Neural progenitor cell (in vitro differentiated cells): ENCODE results near the gene INSRR. TPM values are rescaled to one million over a fixed set of nuclear protein-coding genes. Genes with fewer than 3 reads are reported as not detected.

Experiments used
- DNase-seq: peaks from one replicate; pipeline ENCODE4 v3.0.0-alpha.2; 2016; ENCODE audit warnings: low spot score
- H2AFZ ChIP-seq: fragments of 200-600 bp; sonication (generic); replicated peaks from 2 replicates; pipeline ENCODE4 v1.6.1; 2016; ENCODE audit warnings: antibody characterized with exemption
- H3F3A ChIP-seq: fragments of 200-600 bp; sonication (generic); 2 replicates; pipeline ENCODE4 v1.6.1; 2016; ENCODE audit warnings: antibody characterized with exemption, low read depth
- H3K27ac ChIP-seq: fragments of 200-600 bp; sonication (generic); 2 replicates; pipeline ENCODE4 v1.5.1; 2016; ENCODE audit warnings: mild to moderate bottlenecking
- H3K27me3 ChIP-seq: fragments of 200-600 bp; sonication (generic); 2 replicates; pipeline ENCODE4 v1.6.1; 2016; ENCODE audit warnings: mild to moderate bottlenecking, moderate library complexity
- H3K36me3 ChIP-seq: fragments of 200-600 bp; sonication (generic); 2 replicates; pipeline ENCODE4 v1.5.1; 2016
- H3K4me1 ChIP-seq: fragments of 200-600 bp; sonication (generic); 2 replicates; pipeline ENCODE4 v1.6.1; 2016; ENCODE audit warnings: mixed run types
- H3K4me2 ChIP-seq: fragments of 200-600 bp; sonication (generic); 2 replicates; pipeline ENCODE4 v1.6.1; 2016
- H3K4me3 ChIP-seq: fragments of 200-600 bp; sonication (generic); 2 replicates; pipeline ENCODE4 v1.5.1; 2016
- H3K79me2 ChIP-seq: fragments of 200-600 bp; sonication (generic); 2 replicates; pipeline ENCODE4 v1.6.1; 2016; ENCODE audit warnings: low read depth
- H3K9ac ChIP-seq: fragments of 200-600 bp; sonication (generic); 2 replicates; pipeline ENCODE4 v1.6.1; 2016
- H3K9me3 ChIP-seq: fragments of 200-600 bp; sonication (generic); 2 replicates; pipeline ENCODE4 v1.5.1; 2016; ENCODE audit warnings: low read depth
- H4K20me1 ChIP-seq: fragments of 200-600 bp; sonication (generic); 2 replicates; pipeline ENCODE4 v1.6.1; 2016; ENCODE audit warnings: low read depth
- H3K27ac Mint-ChIP-seq: 3 replicates; pipeline ENCODE4 v1.8.0; 2021; ENCODE audit warnings: mixed read lengths
- H3K27me3 Mint-ChIP-seq: 2 replicates; pipeline ENCODE4 v1.8.0; 2022; ENCODE audit warnings: low read depth, mild to moderate bottlenecking, inconsistent platforms, moderate library complexity, mixed read lengths; ENCODE audit not compliant: insufficient read depth
- H3K36me3 Mint-ChIP-seq: 3 replicates; pipeline ENCODE4 v1.8.0; 2021; ENCODE audit warnings: mixed read lengths
- H3K4me1 Mint-ChIP-seq: 3 replicates; pipeline ENCODE4 v1.8.0; 2021; ENCODE audit warnings: mixed read lengths
- H3K4me3 Mint-ChIP-seq: 3 replicates; pipeline ENCODE4 v1.8.0; 2021; ENCODE audit warnings: mild to moderate bottlenecking, moderate library complexity, mixed read lengths
- H3K9me3 Mint-ChIP-seq: 3 replicates; pipeline ENCODE4 v1.8.0; 2020; ENCODE audit warnings: mixed read lengths
- CTCF ChIP-seq: fragments of 200-600 bp; sonication (generic); IDR thresholded peaks from 2 replicates; pipeline ENCODE4 v1.5.1; 2017; ENCODE audit warnings: antibody characterized with exemption, mild to moderate bottlenecking
- EZH2 ChIP-seq: fragments of 200-600 bp; sonication (generic); IDR thresholded peaks from 2 replicates; pipeline ENCODE4 v1.6.1; 2017; ENCODE audit warnings: antibody characterized with exemption, mild to moderate bottlenecking, moderate library complexity
- EZH2phosphoT487 ChIP-seq: fragments of 200-600 bp; sonication (generic); IDR thresholded peaks from 2 replicates; pipeline ENCODE4 v1.6.1; 2017; ENCODE audit warnings: antibody characterized with exemption
- total RNA-seq: library from RNA; depleted of rRNA; stranded (reverse); fragments of >200 nt; gene quantifications from 2 replicates; pipeline ENCODE4 v1.2.3, GENCODE V29; 2015; ENCODE audit warnings: low replicate concordance

The INSRR gene
- total RNA-seq, 1 donor from 2014 or later, result not detected

DNA sequence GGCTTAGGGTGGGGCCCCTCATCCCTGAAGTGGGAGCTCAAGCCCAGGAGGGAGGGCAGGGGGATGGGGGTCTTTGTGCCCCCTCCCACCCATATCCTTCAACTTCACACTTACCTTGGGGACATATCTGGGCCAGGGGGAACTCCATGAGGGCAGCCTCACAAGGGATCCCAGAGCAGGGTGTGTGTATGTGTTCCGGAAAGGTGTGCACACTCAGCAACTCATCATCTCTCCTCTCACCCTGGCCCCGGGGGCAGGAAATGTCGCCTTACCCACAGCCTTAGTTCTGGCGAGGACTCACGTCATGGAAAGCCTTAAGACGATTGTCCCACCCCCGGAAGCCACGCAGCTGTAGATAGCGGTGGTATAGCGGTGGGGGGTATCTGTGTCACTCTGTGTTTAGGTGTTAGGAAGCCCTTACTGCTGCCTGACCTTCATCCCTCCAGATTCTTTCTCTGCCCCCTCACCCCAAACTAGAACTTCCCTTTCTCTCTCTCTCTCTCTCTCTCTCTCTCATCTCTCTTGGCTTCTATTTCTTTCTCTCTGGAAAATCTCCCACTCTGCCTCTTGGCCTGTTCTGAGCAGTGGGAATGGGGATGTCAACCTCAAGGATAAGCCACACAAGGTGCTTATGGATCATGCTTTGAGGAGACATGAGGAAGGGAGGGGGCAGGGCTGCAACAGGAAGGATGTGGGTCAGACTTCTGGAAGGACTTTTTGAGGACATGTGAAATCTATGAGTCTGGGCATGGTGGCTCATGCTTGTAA, 42.2 kb downstream of the INSRR start, which contains the start of gene SH2D2A:
SH2D2A (minus strand) TSS at position 288 of the 768 bp plus-strand sequence; CDS start at position 148, 140 bp downstream.
- Histone ChIP-seq H3K27me3 (peaks cover 68% of the 10 kb centered on the region), H3K79me2 (no peaks in the 10 kb centered on the region), H3K4me1 (peaks cover 15% of the 10 kb centered on the region), H3K27ac (no peak within 1 kb of the TSS), H3F3A (peaks cover 9% of the 10 kb centered on the region), H3K4me2 (no peak within 1 kb of the TSS), H3K9me3 (no peaks in the 10 kb centered on the region), H2AFZ (peak within 1 kb of the TSS; percentile 27), H4K20me1 (no peaks in the 10 kb centered on the region), H3K4me3 (no peak within 1 kb of the TSS), H3K36me3 (no peaks in the 10 kb centered on the region), H3K9ac (no peak within 1 kb of the TSS)
- Mint-ChIP-seq H3K36me3 (no peaks in the 10 kb centered on the region), H3K4me3 (no peak within 1 kb of the TSS), H3K27ac (no peak within 1 kb of the TSS), H3K9me3 (no peaks in the 10 kb centered on the region), H3K27me3 (peaks cover 17% of the 10 kb centered on the region), H3K4me1 (peaks cover 30% of the 10 kb centered on the region)
- no peak for DNase-seq
- TF ChIP-seq EZH2 (no peak), CTCF (no peak), EZH2phosphoT487 (no peak)

- no peaks in the 10 kb centered on the region for H3K36me3 ChIP-seq
- no peak overlapping the region for H3K4me3 ChIP-seq
- Mint-ChIP-seq H3K27me3 (peaks cover 14% of the 10 kb centered on the region), H3K36me3 (no peaks in the 10 kb centered on the region), H3K9me3 (no peaks in the 10 kb centered on the region), H3K27ac (no peak overlapping the region), H3K4me3 (no peak overlapping the region), H3K4me1 (peaks cover 37% of the 10 kb centered on the region)
- TF ChIP-seq EZH2phosphoT487 (no peak), EZH2 (no peak), CTCF (no peak)
- no peaks in the 10 kb centered on the region for H3K9me3 ChIP-seq
- no peaks in the 10 kb centered on the region for H3K79me2 ChIP-seq
- H4K20me1 ChIP-seq, result no peaks in the 10 kb centered on the region
- H3K27ac ChIP-seq, result no peak overlapping the region
- peaks cover 68% of the 10 kb centered on the region for H3K27me3 ChIP-seq
- peaks cover 9% of the 10 kb centered on the region for H3F3A ChIP-seq
- peaks cover 15% of the 10 kb centered on the region for H3K4me1 ChIP-seq
- H3K4me2 ChIP-seq, result no peak overlapping the region
- H2AFZ ChIP-seq, result peak overlapping the region; percentile 27
- DNase-seq, result no peak
- H3K9ac ChIP-seq, result no peak overlapping the region
These were observed 42.9 kb downstream of the INSRR start for GRCh38 chr1:156815961-156816422.

DNA sequence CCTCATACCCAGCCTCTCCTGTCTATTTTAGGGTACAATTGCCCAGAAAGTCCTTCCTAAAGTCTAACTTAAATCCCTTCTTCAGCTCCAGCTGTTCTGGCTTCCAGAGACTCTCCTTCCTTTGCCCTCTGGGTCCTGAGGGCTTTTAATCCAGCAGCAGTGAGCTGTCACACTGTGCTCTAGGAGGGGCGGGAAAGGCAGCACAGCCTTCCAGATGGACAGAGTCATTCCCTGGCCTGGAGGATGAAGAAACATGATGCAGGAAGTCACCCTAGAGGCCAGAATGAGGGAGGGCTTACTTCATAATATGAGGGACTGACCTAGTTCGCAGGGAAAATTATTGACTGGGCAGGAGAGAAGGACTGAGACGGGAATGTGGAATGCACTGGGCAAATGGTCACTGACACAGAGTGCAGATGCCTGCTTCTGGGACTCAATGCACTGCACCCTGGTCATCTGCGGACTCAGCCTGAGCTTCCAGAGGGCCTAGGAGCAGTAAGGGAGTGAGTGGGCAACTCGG, 43.5 kb downstream of the INSRR start:
- Mint-ChIP-seq H3K4me1 (peaks cover 38% of the 10 kb centered on the region), H3K27ac (peak overlapping the region; percentile 9), H3K27me3 (peaks cover 14% of the 10 kb centered on the region), H3K36me3 (no peaks in the 10 kb centered on the region), H3K4me3 (peak overlapping the region; percentile 66), H3K9me3 (no peaks in the 10 kb centered on the region)
- Histone ChIP-seq H3K9ac (no peak overlapping the region), H3F3A (peaks cover 9% of the 10 kb centered on the region), H2AFZ (peak overlapping the region; percentile 27), H3K4me2 (no peak overlapping the region), H3K79me2 (no peaks in the 10 kb centered on the region), H3K36me3 (no peaks in the 10 kb centered on the region), H3K27me3 (peaks cover 63% of the 10 kb centered on the region), H3K27ac (no peak overlapping the region), H3K4me1 (peaks cover 15% of the 10 kb centered on the region), H4K20me1 (no peaks in the 10 kb centered on the region), H3K4me3 (no peak overlapping the region), H3K9me3 (no peaks in the 10 kb centered on the region)
- DNase-seq, result peak; percentile 29
- no peak for TF ChIP-seq EZH2phosphoT487
- TF ChIP-seq EZH2, result no peak
- TF ChIP-seq CTCF, result no peak
